Measurements from ENCODE around the gene CHMP5. TPM values are rescaled to one million over a fixed set of nuclear protein-coding genes. Genes with fewer than 3 reads are reported as not detected.
A peak's percentile ranks its signal among the peaks of the same experiment; 100 is the strongest.

The CHMP5 gene
- total RNA-seq, 2 experiments from 2014 or later, result 17.4 to 18.6 TPM

GRCh38 chr9:33294670-33295432, 30.0 kb downstream of the CHMP5 start:
- Histone ChIP-seq H3K9me3 (ENCODE audit: control insufficient read depth in 1 of 2, insufficient read depth in 1 of 2, low read length in 2 of 2) (no peaks in the 10 kb centered on the region), H3K36me3 (ENCODE audit: insufficient read depth, low read length) (peaks cover 72% of the 10 kb centered on the region), H3K4me3 (ENCODE audit: low read length) (no peak overlapping the region), H3K27ac (ENCODE audit: low read depth in 1 of 2, low read length in 2 of 2) (no peak overlapping the region), H3K27me3 (ENCODE audit: control insufficient read depth in 1 of 2, insufficient read depth in 2 of 2, low read length in 2 of 2) (no peaks in the 10 kb centered on the region), H3K4me1 (ENCODE audit: insufficient read depth, low read length) (peaks cover 65% of the 10 kb centered on the region)
- H3K27me3 Mint-ChIP-seq, result no peaks in the 10 kb centered on the region
- ChIA-PET POLR2A (no interaction called here), CTCF (no interaction called here)
- H3K4me1 Mint-ChIP-seq (ENCODE audit: low read depth), result peaks cover 92% of the 10 kb centered on the region
- no peak overlapping the region for H3K4me3 Mint-ChIP-seq
- H3K27ac Mint-ChIP-seq, result peak overlapping the region; percentile 53
- no peak for DNase-seq
- TF ChIP-seq CTCF (IDR thresholded peaks at IDR 0.05), result no peak
- no peaks in the 10 kb centered on the region for H3K9me3 Mint-ChIP-seq
- H3K36me3 Mint-ChIP-seq (ENCODE audit: low read depth), result peaks cover 93% of the 10 kb centered on the region
- intact Hi-C loops (cut with DNase I, micrococcal nuclease), result loop anchor here in 1 of 2 experiments (5.0 kb wide), 1 partner anchor 47 kb away; no protein-coding TSS in a partner anchor
- no peak for ATAC-seq (ENCODE audit: poor library complexity)

- Mint-ChIP-seq H3K4me3 (peak overlapping the region; percentile 4), H3K9me3 (no peaks in the 10 kb centered on the region), H3K4me1 (ENCODE audit: low read depth) (peaks cover 90% of the 10 kb centered on the region), H3K36me3 (ENCODE audit: low read depth) (peaks cover 94% of the 10 kb centered on the region), H3K27me3 (no peaks in the 10 kb centered on the region), H3K27ac (no peak overlapping the region)
- intact Hi-C loops (cut with DNase I, micrococcal nuclease), result loop anchor here in 1 of 2 experiments (5.0 kb wide), 1 partner anchor 47 kb away; no protein-coding TSS in a partner anchor
- CTCF ChIA-PET, result interaction anchor here (3.2 kb wide), 1 partner anchor 9 kb away, joined by 17 read pairs; no protein-coding TSS in a partner anchor
- Histone ChIP-seq H3K4me1 (ENCODE audit: insufficient read depth, low read length) (peaks cover 63% of the 10 kb centered on the region), H3K27ac (ENCODE audit: low read depth in 1 of 2, low read length in 2 of 2) (no peak overlapping the region), H3K9me3 (ENCODE audit: control insufficient read depth in 1 of 2, insufficient read depth in 1 of 2, low read length in 2 of 2) (no peaks in the 10 kb centered on the region), H3K27me3 (ENCODE audit: control insufficient read depth in 1 of 2, insufficient read depth in 2 of 2, low read length in 2 of 2) (no peaks in the 10 kb centered on the region), H3K4me3 (ENCODE audit: low read length) (no peak overlapping the region), H3K36me3 (ENCODE audit: insufficient read depth, low read length) (peaks cover 79% of the 10 kb centered on the region)
- no peak for TF ChIP-seq CTCF (IDR thresholded peaks at IDR 0.05)
- POLR2A ChIA-PET, result interaction anchor here (2.1 kb wide), 1 partner anchor 9 kb away, joined by 4 read pairs; no protein-coding TSS in a partner anchor
- no peak for DNase-seq
- ATAC-seq (ENCODE audit: poor library complexity), result no peak
Measured at GRCh38 chr9:33295571-33295970, 30.7 kb downstream of the CHMP5 start.

- no peak overlapping the region for H3K27ac ChIP-seq (ENCODE audit: low read depth in 1 of 2, low read length in 2 of 2)
Measured at GRCh38 chr9:33297432-33297831, 32.6 kb downstream of the CHMP5 start.

More at GRCh38 chr9:33297432-33297831, 32.6 kb downstream of the CHMP5 start:
- CTCF ChIA-PET, result interaction anchor here (0.7 to 3.2 kb wide), 2 partner anchors 10 to 220 kb away, joined by 3 to 17 read pairs; no protein-coding TSS in a partner anchor
- Histone ChIP-seq H3K36me3 (ENCODE audit: insufficient read depth, low read length) (peaks cover 93% of the 10 kb centered on the region), H3K27me3 (ENCODE audit: control insufficient read depth in 1 of 2, insufficient read depth in 2 of 2, low read length in 2 of 2) (no peaks in the 10 kb centered on the region), H3K4me3 (ENCODE audit: low read length) (no peak overlapping the region), H3K9me3 (ENCODE audit: control insufficient read depth in 1 of 2, insufficient read depth in 1 of 2, low read length in 2 of 2) (no peaks in the 10 kb centered on the region), H3K4me1 (ENCODE audit: insufficient read depth, low read length) (peaks cover 44% of the 10 kb centered on the region)
- Mint-ChIP-seq H3K36me3 (ENCODE audit: low read depth) (peaks cover 96% of the 10 kb centered on the region), H3K27ac (peak overlapping the region; percentile 51), H3K4me3 (peak overlapping the region; percentile 35), H3K9me3 (no peaks in the 10 kb centered on the region), H3K27me3 (no peaks in the 10 kb centered on the region), H3K4me1 (ENCODE audit: low read depth) (peaks cover 81% of the 10 kb centered on the region)
- intact Hi-C loops (cut with DNase I, micrococcal nuclease), result loop anchor here in 1 of 2 experiments (5.0 kb wide), 1 partner anchor 45 kb away; no protein-coding TSS in a partner anchor
- DNase-seq (peak in 4 of 14 experiments; percentile 8 to 53 (median 36)), ATAC-seq (ENCODE audit: poor library complexity) (peak; percentile 75)
- TF ChIP-seq CTCF (IDR thresholded peaks at IDR 0.05), result no peak
- POLR2A ChIA-PET, result interaction anchor here (2.1 kb wide), 1 partner anchor 11 kb away, joined by 4 read pairs; no protein-coding TSS in a partner anchor

All from CD4-positive, alpha-beta T cell (primary cell).